Frontal cortex (tissue), 4 donors: ENCODE results near the gene NACAD. TPM values are rescaled to one million over a fixed set of nuclear protein-coding genes. Genes with fewer than 3 reads are reported as not detected.

ENCODE experiments used
- DNase-seq, 2 donors: peaks; one replicate each; pipeline ENCODE4 v3.0.0; 2012; ENCODE audit warnings: low spot score in 2 of 2
- FAIRE-seq: peaks from 2 replicates; lab custom pipeline; 2012; peaks lifted over from hg19 to GRCh38; lab: Jason Lieb, UNC
- small RNA-seq: library from RNA; depleted of rRNA; stranded (forward); fragments of <200 nt; gene quantifications from one replicate; pipeline ENCODE3, GENCODE V24; 2014
- total RNA-seq: library from RNA; depleted of rRNA; stranded (reverse); fragments of >200 nt; gene quantifications from one replicate; pipeline ENCODE4 v1.2.3, GENCODE V29; 2014
- donor health status: control.
- donor health status: control.
- donor health status: control.

Gene NACAD
- total RNA-seq, 1 donor from 2014 or later, result 4.9 TPM

- FAIRE-seq (no peak), DNase-seq (no peak)
Observed at GRCh38 chr7:45031829-45032228, 56.9 kb downstream of the NACAD start.

Small RNAs within 50 kb of the gene (small RNA-seq; reads per million reads assigned to genes)
- gene SNORA5A (2.1 reads per million, percentile 83 among the genes with 10 or more reads in this experiment), gene SNORA5B (not detected), gene SNORA5C (12.8 reads per million, percentile 96 among the genes with 10 or more reads in this experiment)

Other genes with a start within 250 kb of the NACAD start
- gene H2AZ2, start 240.9 kb downstream of the NACAD start, total RNA-seq, result 227 TPM
- 36.7 TPM for gene PURB, start 203.4 kb downstream of the NACAD start, total RNA-seq
- gene MYO1G, start 110.0 kb downstream of the NACAD start, total RNA-seq, result 0.41 TPM
- gene CCM2, start 88.8 kb downstream of the NACAD start, total RNA-seq, result 22.4 TPM
- 60.7 TPM for gene TBRG4, start 22.7 kb upstream of the NACAD start, total RNA-seq
- gene RAMP3, start 68.8 kb upstream of the NACAD start, total RNA-seq, result 5.7 TPM